ENCODE data around the gene GNAI2. TPM values are rescaled to one million over a fixed set of nuclear protein-coding genes. Genes with fewer than 3 reads are reported as not detected.
A peak's percentile ranks its signal among the peaks of the same experiment; 100 is the strongest.

The GNAI2 gene
- total RNA-seq, 6 experiments from 2014 or later, result 532 to 617 (median 582) TPM

DNA sequence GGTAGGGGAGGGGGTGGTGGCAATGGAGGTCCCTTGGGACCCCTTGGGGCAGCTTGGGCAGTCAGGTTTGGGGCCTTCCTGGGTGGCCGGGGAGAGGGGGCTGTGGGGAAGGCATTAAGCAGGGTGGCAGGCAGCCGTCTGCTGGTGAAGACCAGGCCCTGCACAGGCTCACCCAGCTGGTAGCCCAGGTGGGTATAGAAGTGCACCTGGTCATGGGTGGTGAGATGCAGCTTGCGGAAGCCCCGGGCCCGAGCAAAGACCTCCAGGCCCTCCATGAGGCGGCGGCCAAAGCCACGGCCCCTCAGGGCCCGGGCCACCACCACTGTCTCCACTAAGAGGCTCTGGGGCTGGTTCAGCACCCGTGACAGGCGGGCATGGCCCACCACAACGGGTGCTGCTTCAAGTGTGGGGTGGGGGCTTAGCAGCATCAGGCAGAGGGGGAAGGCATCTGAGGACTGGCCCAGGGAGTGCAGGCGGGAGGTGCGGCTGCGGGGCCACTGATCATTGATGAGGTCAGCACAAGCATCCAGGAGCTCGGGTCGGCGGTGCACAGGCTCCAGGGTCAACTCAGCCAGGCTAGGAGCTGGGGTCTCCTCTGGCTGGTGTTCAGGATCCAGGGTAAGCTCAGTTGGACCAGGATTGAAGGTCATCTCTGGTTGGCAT is 60.8 kb downstream of the GNAI2 start:
- H3K9me3 Mint-ChIP-seq, result no peaks in the 10 kb centered on the region
- H3K27me3 Mint-ChIP-seq (ENCODE audit: insufficient read depth), result peaks cover 1% of the 10 kb centered on the region; the same call in 1 of the 2 replicates
- TF ChIP-seq CTCF (IDR thresholded peaks at IDR 0.05), result no peak
- no peak for DNase-seq
- H3K36me3 Mint-ChIP-seq (ENCODE audit: low read depth), result no peaks in the 10 kb centered on the region
- no peak overlapping the region for H3K27ac Mint-ChIP-seq
- no peak overlapping the region for H3K4me3 Mint-ChIP-seq
- peaks cover 30% of the 10 kb centered on the region for H3K4me1 Mint-ChIP-seq (ENCODE audit: low read depth)

DNA sequence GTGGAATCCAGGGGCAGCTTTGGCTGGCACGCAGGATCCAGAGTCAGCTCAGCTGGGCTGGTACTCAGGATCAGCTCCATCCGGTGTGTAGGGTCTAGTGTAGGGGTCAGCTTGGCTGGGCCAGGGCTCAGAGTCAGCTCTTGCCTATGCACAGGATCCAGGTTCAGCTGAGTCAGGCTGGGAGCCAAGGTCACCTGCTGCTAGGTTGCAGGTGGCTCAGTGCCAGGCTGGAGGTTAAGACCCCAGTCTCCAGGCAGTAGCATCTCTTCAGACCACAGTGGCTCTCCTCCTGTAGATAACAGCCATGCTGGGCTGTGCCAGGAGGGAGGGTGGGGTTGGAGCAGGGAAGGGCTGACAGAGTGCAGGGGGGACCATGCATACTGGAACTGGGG is 61.4 kb downstream of the GNAI2 start:
- no peaks in the 10 kb centered on the region for H3K9me3 Mint-ChIP-seq
- no peak overlapping the region for H3K27ac Mint-ChIP-seq
- no peak for TF ChIP-seq CTCF (IDR thresholded peaks at IDR 0.05)
- peaks cover 1% of the 10 kb centered on the region; the same call in 1 of the 2 replicates for H3K27me3 Mint-ChIP-seq (ENCODE audit: insufficient read depth)
- H3K4me1 Mint-ChIP-seq (ENCODE audit: low read depth), result peaks cover 28% of the 10 kb centered on the region
- no peak overlapping the region for H3K4me3 Mint-ChIP-seq
- H3K36me3 Mint-ChIP-seq (ENCODE audit: low read depth), result no peaks in the 10 kb centered on the region
- no peak for DNase-seq

DNA sequence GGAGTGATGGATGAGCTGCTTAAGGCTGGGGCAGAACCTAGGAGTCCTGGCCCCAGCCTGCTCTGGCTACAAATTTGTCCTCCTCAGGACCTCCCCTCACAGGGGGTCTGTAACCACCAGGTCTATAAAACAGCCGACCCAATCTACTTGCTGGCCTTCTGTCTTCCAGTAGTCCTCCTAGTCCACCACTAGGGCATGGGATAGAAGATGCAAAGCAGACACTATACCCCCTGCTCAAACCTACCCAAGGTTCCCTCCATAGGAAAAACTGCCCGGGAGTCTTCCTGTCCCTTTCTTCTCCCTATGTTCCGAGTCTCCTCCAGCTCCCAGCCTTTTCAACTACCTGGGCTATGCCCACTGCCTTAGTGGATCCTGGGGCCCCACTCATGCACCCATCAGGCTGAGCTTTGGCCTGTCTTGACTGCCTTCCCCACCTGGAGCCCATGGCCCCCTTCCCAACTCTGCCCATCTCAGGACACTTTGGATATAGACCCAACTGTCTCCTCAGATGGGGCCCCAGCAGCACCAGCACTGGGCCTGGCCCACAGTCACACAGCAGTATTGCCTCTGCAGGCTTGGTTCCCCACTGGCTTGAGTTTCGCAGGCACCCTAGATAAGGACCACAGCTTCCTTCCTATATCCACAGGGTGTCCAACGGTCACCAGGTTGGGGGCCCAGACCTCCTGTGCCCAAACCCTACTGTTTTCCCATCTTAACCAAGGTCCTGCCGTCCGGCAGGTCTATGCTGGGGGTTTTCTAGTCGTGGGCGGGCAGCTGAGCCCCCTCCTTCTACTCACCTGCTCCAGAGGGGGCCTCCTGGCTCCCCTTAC is 62.1 kb downstream of the GNAI2 start:
- DNase-seq, result no peak
- Mint-ChIP-seq H3K9me3 (no peaks in the 10 kb centered on the region), H3K4me1 (ENCODE audit: low read depth) (peaks cover 21% of the 10 kb centered on the region), H3K27me3 (ENCODE audit: insufficient read depth) (no peaks in the 10 kb centered on the region; the same call in 1 of the 2 replicates), H3K4me3 (peak overlapping the region; percentile 94), H3K27ac (peak overlapping the region; percentile 29), H3K36me3 (ENCODE audit: low read depth) (no peaks in the 10 kb centered on the region)
- TF ChIP-seq CTCF (IDR thresholded peaks at IDR 0.05), result peak; percentile 61

GRCh38 chr3:50298836-50299637 is 63.0 kb downstream of the GNAI2 start, which contains the start of the genes HYAL3 and NAA80:
Gene HYAL3, minus strand, starts transcription at chr3:50299405. Its CDS starts 3,803 bp downstream, at chr3:50295602.
Gene NAA80, minus strand, starts transcription at chr3:50299405. Its CDS starts 1,942 bp downstream, at chr3:50297463.
- peak; percentile 62 for TF ChIP-seq CTCF (IDR thresholded peaks at IDR 0.05)

DNA sequence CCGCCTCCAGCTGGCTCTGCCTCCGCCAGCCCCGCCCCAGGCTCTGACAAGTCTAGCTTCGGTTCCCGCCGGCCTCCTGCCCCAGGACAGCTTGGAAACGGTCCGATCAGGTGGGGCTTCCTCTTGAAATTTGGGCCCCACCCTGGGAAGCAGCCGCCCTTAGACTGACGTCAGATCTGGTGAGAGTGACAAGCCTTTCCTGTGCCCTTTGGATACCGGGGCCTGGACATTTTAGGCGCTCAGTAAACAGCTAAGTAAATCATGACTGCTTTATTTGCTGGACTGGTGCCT is 63.6 kb downstream of the GNAI2 start:
- TF ChIP-seq CTCF (IDR thresholded peaks at IDR 0.05), result no peak
- Mint-ChIP-seq H3K27me3 (ENCODE audit: insufficient read depth) (no peaks in the 10 kb centered on the region; the same call in 1 of the 2 replicates), H3K9me3 (no peaks in the 10 kb centered on the region), H3K4me1 (ENCODE audit: low read depth) (peaks cover 20% of the 10 kb centered on the region), H3K4me3 (peak overlapping the region; percentile 94), H3K36me3 (ENCODE audit: low read depth) (no peaks in the 10 kb centered on the region), H3K27ac (peak overlapping the region; percentile 92)
- no peak for DNase-seq

More at GRCh38 chr3:50298836-50299637, 63.0 kb downstream of the GNAI2 start, which contains the start of the genes HYAL3 and NAA80:
- Mint-ChIP-seq H3K36me3 (ENCODE audit: low read depth) (no peaks in the 10 kb centered on the region), H3K27ac (peak within 1 kb of the TSS; percentile 92), H3K27me3 (ENCODE audit: insufficient read depth) (no peaks in the 10 kb centered on the region; the same call in 1 of the 2 replicates), H3K4me3 (peak within 1 kb of the TSS; percentile 94), H3K9me3 (no peaks in the 10 kb centered on the region), H3K4me1 (ENCODE audit: low read depth) (peaks cover 17% of the 10 kb centered on the region)
- peak; percentile 99 for DNase-seq
